ENCODE data around the gene MEOX1.

Gene MEOX1

GRCh38 chr17:43673516-43674323 is 12.0 kb upstream of the MEOX1 start:
- TF ChIP-seq CTCF (IDR thresholded peaks at IDR 0.05; ENCODE audit: borderline replicate concordance, control extremely low read depth, extremely low read depth, insufficient read depth, missing control alignments) = peak; percentile 85
- in situ Hi-C loops (cut with MboI; ENCODE audit: low sequenced_read_pairs, unreplicated experiment) = loop anchor here (5.0 to 25.0 kb wide), 2 partner anchors 96 to 286 kb away; partner anchors contain the start of gene ARL4D

GRCh38 chr17:43671755-43672519 is 10.2 kb upstream of the MEOX1 start:
- in situ Hi-C loops (cut with MboI; ENCODE audit: low sequenced_read_pairs, unreplicated experiment) = loop anchor here (5.0 to 25.0 kb wide), 2 partner anchors 95 to 285 kb away; partner anchors contain the start of gene ARL4D
- no peak for TF ChIP-seq CTCF (IDR thresholded peaks at IDR 0.05; ENCODE audit: borderline replicate concordance, control extremely low read depth, extremely low read depth, insufficient read depth, missing control alignments)
- DNase-seq (ENCODE audit: low spot score) = no peak

More at GRCh38 chr17:43673516-43674323, 12.0 kb upstream of the MEOX1 start:
- peak; percentile 73 for DNase-seq (ENCODE audit: low spot score)

GRCh38 chr17:43671031-43671692 is 9.4 kb upstream of the MEOX1 start:
- no peak for TF ChIP-seq CTCF (IDR thresholded peaks at IDR 0.05; ENCODE audit: borderline replicate concordance, control extremely low read depth, extremely low read depth, insufficient read depth, missing control alignments)
- no peak for DNase-seq (ENCODE audit: low spot score)
- in situ Hi-C loops (cut with MboI; ENCODE audit: low sequenced_read_pairs, unreplicated experiment) = loop anchor here (5.0 to 25.0 kb wide), 2 partner anchors 94 to 284 kb away; partner anchors contain the start of gene ARL4D

- TF ChIP-seq CTCF (IDR thresholded peaks at IDR 0.05; ENCODE audit: borderline replicate concordance, control extremely low read depth, extremely low read depth, insufficient read depth, missing control alignments) = no peak
- no peak for DNase-seq (ENCODE audit: low spot score)
- in situ Hi-C loops (cut with MboI; ENCODE audit: low sequenced_read_pairs, unreplicated experiment) = loop anchor here (5.0 to 25.0 kb wide), 2 partner anchors 93 to 283 kb away; partner anchors contain the start of gene ARL4D
Measured at GRCh38 chr17:43670645-43671030, 8.9 kb upstream of the MEOX1 start.

- no peak for TF ChIP-seq CTCF (IDR thresholded peaks at IDR 0.05; ENCODE audit: borderline replicate concordance, control extremely low read depth, extremely low read depth, insufficient read depth, missing control alignments)
- in situ Hi-C loops (cut with MboI; ENCODE audit: low sequenced_read_pairs, unreplicated experiment) = loop anchor here (5.0 to 25.0 kb wide), 2 partner anchors 93 to 283 kb away; partner anchors contain the start of gene ARL4D
- no peak for DNase-seq (ENCODE audit: low spot score)
Measured at GRCh38 chr17:43669971-43670644, 8.4 kb upstream of the MEOX1 start.

All from GM13976 (cell line).